Testis (tissue), 2 donors: ENCODE measurements around the gene CCDC89.

ENCODE experiments used
- POLR2A ChIP-seq: fragments of 450-650 bp; IDR thresholded peaks from one replicate; pipeline ENCODE4 v1.6.1; 2017; ENCODE audit warnings: antibody characterized with exemption, mild to moderate bottlenecking, moderate library complexity
- TF ChIP-seq, protein P1 (sequence below), 3 experiments: fragments of 450-650 bp in 2 of 3; fragments of 200-600 bp in 1 of 3; sonication (generic) in 1 of 3; IDR thresholded peaks; one replicate each; pipeline ENCODE4 v1.5.1; 2016 to 2019; ENCODE audit warnings: antibody characterized with exemption in 3 of 3, mild to moderate bottlenecking in 2 of 3, moderate library complexity in 1 of 3

DNA sequence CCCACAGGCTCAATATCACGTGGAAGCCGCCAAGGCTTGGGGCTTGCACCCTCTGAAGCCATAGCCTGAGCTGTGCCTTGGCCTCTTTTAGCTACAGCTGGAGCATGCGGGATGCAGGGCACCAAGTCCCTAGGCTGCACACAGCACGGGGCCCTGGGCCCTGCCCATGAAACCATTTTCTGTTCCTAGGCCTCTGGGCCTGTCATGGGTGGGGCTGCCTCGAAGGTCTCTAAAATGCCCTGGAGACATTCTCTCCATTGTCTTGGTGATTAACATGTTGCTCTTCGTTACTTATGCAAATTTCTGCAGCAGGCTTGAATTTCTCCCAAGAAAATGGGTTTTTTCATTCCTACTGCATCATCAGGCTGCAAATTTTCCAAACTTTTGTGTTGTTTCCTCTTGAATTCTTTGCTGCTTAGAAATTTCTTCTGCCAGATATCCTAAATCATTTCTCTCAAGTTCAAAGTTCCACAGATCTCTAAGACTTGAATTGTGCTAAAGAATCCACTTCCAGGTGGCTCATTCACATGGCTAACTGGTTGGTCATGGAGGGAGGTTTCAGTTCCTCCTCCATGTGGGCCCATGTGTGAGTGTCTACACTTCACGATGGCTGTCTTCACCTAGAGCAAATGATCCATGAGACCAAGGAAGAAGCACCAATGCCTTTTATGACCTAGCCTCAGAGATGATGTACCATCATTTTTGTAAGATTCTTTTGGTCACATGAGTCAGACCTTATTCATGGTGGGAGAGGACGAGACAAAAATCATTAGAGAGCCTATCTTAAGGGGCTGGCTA lies 13.7 kb downstream of the CCDC89 start:
- TF ChIP-seq, protein P1, sequence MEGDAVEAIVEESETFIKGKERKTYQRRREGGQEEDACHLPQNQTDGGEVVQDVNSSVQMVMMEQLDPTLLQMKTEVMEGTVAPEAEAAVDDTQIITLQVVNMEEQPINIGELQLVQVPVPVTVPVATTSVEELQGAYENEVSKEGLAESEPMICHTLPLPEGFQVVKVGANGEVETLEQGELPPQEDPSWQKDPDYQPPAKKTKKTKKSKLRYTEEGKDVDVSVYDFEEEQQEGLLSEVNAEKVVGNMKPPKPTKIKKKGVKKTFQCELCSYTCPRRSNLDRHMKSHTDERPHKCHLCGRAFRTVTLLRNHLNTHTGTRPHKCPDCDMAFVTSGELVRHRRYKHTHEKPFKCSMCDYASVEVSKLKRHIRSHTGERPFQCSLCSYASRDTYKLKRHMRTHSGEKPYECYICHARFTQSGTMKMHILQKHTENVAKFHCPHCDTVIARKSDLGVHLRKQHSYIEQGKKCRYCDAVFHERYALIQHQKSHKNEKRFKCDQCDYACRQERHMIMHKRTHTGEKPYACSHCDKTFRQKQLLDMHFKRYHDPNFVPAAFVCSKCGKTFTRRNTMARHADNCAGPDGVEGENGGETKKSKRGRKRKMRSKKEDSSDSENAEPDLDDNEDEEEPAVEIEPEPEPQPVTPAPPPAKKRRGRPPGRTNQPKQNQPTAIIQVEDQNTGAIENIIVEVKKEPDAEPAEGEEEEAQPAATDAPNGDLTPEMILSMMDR (IDR thresholded peaks at IDR 0.05): no peak
- no peak for TF ChIP-seq POLR2A
